SK-N-SH treated with all-trans-retinoic acid at 6 μM for 48 hours (cell line): ENCODE results near the gene TMEM63A.

Experiments used
- BACH2 ChIP-seq: fragments of 250-450 bp; sonication (Bioruptor Pico); IDR thresholded peaks from 2 replicates; pipeline ENCODE4 v1.9.0; 2021; ENCODE audit warnings: mild to moderate bottlenecking, borderline replicate concordance
- CREB5 ChIP-seq: fragments of 250-450 bp; sonication (Bioruptor Pico); IDR thresholded peaks from 2 replicates; pipeline ENCODE4 v1.5.1; 2020; ENCODE audit warnings: low read depth, mild to moderate bottlenecking, moderate library complexity
- CSDC2 ChIP-seq: fragments of 250-450 bp; sonication (Bioruptor Pico); IDR thresholded peaks from 2 replicates; pipeline ENCODE4 v1.5.0; 2020; ENCODE audit warnings: mild to moderate bottlenecking, moderate library complexity
- GLIS3 ChIP-seq: fragments of 250-450 bp; sonication (Bioruptor Pico); IDR thresholded peaks from 2 replicates; pipeline ENCODE4 v1.5.0; 2020; ENCODE audit warnings: mild to moderate bottlenecking, moderate library complexity
- PATZ1 ChIP-seq: fragments of 250-450 bp; sonication (Bioruptor Pico); IDR thresholded peaks from 2 replicates; pipeline ENCODE4 v1.8.0; 2020; ENCODE audit warnings: mild to moderate bottlenecking, moderate library complexity, borderline replicate concordance
- RARB ChIP-seq: fragments of 250-450 bp; sonication (Bioruptor Pico); IDR thresholded peaks from 2 replicates; pipeline ENCODE4 v1.8.0; 2021; ENCODE audit warnings: mild to moderate bottlenecking, moderate library complexity
- SNAI2 ChIP-seq: fragments of 250-450 bp; sonication (Bioruptor Pico); IDR thresholded peaks from 2 replicates; pipeline ENCODE4 v1.5.0; 2020; ENCODE audit warnings: mild to moderate bottlenecking, moderate library complexity
- ZFP30 ChIP-seq: fragments of 450-650 bp; formaldehyde crosslinking; IDR thresholded peaks from 2 replicates; pipeline ENCODE4 v1.5.0; 2022; ENCODE audit warnings: mild to moderate bottlenecking, moderate library complexity

- no peak for TF ChIP-seq GLIS3 (CRISPR knock-in tag)
- no peak for TF ChIP-seq CSDC2 (CRISPR knock-in tag)
- TF ChIP-seq ZFP30: no peak
- no peak for TF ChIP-seq RARB
- TF ChIP-seq SNAI2 (CRISPR knock-in tag): no peak
- TF ChIP-seq CREB5: no peak
- no peak for TF ChIP-seq BACH2 (CRISPR knock-in tag)
- no peak for TF ChIP-seq PATZ1
Observed at GRCh38 chr1:225825607-225826007, 56.6 kb downstream of the TMEM63A start.
